ENCODE results near the gene MISP. TPM values are rescaled to one million over a fixed set of nuclear protein-coding genes. Genes with fewer than 3 reads are reported as not detected.
A peak's percentile ranks its signal among the peaks of the same experiment; 100 is the strongest.

MISP gene
- total and polyA plus RNA-seq, 9 of the 15 experiments (the other 6 are each of a cell fraction or from before 2014, with no cell fraction given): 0.04 to 0.29 (median 0.05) TPM; not detected in 5

DNA sequence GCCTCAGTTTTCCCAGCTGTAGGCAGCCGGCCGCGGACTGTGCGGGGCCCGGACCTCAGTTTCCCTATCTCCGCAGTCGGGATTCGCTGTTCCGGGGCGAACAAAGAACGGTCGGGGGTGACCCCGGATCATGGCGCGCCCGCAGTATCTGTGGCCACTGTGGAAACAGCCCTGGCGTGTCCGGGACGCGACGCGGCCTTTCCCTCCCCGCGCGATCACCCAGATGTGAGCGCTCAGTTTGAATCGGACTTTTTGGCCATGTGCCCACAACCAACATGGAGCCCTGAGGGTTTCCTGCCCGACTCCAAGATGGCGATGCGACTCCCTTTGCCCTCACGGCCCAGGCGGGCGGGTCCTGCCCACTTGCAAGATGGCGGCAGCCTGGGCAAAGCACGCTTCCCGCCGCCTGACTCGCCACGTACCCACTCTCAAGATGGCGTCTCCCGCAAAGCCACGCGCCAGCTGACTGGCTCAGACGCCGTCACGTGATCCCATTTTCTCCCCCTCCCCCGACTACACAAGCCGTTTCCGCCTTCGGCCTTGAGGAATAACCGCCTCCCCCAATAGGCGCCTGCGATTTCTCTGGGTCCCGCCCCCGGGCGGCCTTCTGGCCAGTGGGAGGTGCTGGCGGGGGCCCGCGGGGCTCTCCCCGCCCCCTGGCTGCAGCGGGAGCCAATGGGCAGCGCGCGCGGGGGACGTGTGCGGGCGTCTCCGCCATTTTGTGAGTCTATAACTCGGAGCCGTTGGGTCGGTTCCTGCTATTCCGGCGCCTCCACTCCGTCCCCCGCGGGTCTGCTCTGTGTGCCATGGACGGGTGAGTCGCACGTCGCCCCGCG, 46.0 kb downstream of the MISP start, which contains the start of gene PTBP1 (continued):
- TF ChIP-seq ZEB2 (IDR thresholded peaks at IDR 0.05) (no peak), PHB2 (IDR thresholded peaks at IDR 0.05; ENCODE audit: low read depth) (no peak), ZNF589 (CRISPR knock-in tag; IDR thresholded peaks at IDR 0.05; ENCODE audit: low read depth) (no peak; the same call in 1 of the 2 replicates), ETV6 (IDR thresholded peaks at IDR 0.05; ENCODE audit: borderline replicate concordance in 1 of 2, low read depth in 2 of 2, low read length in 1 of 2) (0 out of 4 replicates have a peak, but pooled peaks of 1 of the 2 experiments have one; percentile 27), ETV6 (CRISPR knock-in tag; IDR thresholded peaks at IDR 0.05; ENCODE audit: borderline replicate concordance) (no peak), NCOA6 (IDR thresholded peaks at IDR 0.05) (no peak), ZNF699 (CRISPR knock-in tag; IDR thresholded peaks at IDR 0.05; ENCODE audit: insufficient replicate concordance) (no peak), ZNF76 (CRISPR knock-in tag; IDR thresholded peaks at IDR 0.05; ENCODE audit: borderline replicate concordance) (no peak), ARID4B (CRISPR knock-in tag; IDR thresholded peaks at IDR 0.05) (peak; percentile 76), ARHGAP35 (IDR thresholded peaks at IDR 0.05; ENCODE audit: partially characterized antibody) (no peak), ZNF395 (CRISPR knock-in tag; IDR thresholded peaks at IDR 0.05) (peak; percentile 81; the same call in 1 of the 2 replicates), ARID2 (IDR thresholded peaks at IDR 0.05) (no peak), ZNF79 (CRISPR knock-in tag; IDR thresholded peaks at IDR 0.05; ENCODE audit: low read depth) (no peak), TCF3 (CRISPR knock-in tag; IDR thresholded peaks at IDR 0.05) (peak; percentile 50), RFX7 (CRISPR knock-in tag; IDR thresholded peaks at IDR 0.05) (no peak), MEIS2 (IDR thresholded peaks at IDR 0.05; ENCODE audit: partially characterized antibody) (no peak), ETV5 (CRISPR knock-in tag; IDR thresholded peaks at IDR 0.05; ENCODE audit: low read depth) (peak; percentile 55; the same call in 1 of the 2 replicates), FIP1L1 (IDR thresholded peaks at IDR 0.05; ENCODE audit: low read depth, low read length, poor library complexity, severe bottlenecking) (peak; percentile 58)
- TF ChIP-seq, protein P1, sequence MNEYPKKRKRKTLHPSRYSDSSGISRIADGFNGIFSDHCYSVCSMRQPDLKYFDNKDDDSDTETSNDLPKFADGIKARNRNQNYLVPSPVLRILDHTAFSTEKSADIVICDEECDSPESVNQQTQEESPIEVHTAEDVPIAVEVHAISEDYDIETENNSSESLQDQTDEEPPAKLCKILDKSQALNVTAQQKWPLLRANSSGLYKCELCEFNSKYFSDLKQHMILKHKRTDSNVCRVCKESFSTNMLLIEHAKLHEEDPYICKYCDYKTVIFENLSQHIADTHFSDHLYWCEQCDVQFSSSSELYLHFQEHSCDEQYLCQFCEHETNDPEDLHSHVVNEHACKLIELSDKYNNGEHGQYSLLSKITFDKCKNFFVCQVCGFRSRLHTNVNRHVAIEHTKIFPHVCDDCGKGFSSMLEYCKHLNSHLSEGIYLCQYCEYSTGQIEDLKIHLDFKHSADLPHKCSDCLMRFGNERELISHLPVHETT (CRISPR knock-in tag; conservative IDR thresholded peaks at IDR 0.05 in 1 of 2, IDR thresholded peaks at IDR 0.05 in 1 of 2): peak in 1 of 2 experiments; percentile 92; a peak in 2 of 4 replicates
